ENCODE measurements around the gene OOSP2. TPM values are rescaled to one million over a fixed set of nuclear protein-coding genes. Genes with fewer than 3 reads are reported as not detected.

Gene OOSP2
- total RNA-seq, 1 experiment from 2014 or later = not detected

DNA sequence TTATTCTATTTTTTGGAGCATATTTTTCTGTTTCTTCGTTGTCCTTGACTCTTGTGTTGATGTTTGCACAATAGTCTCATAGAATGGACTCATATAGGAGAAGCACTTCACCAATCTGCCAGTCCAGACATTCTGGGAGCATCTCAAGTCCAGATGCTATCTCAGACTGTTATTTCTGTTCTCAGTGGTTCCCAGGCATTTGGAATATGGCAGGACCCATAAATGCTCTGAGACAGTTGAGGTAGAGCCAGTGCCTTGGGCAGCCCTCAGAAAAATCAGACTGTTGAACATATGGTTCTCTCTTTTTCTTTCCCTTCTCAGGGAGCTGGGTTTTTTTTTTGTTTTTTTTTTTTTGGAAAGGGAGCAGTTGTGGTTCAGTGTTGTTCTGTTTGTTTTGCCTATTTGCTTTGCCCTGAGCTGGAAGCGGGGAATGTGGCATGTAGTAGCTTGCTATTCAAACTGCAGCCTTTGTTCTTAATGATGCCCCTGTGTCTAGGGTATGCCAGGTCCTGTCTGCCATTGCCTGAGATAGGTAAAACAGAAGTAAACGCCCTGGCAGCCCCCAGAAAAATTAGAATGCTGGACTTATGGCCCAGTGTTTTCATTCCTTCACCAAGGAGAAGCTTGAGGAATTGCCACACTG, 44.5 kb downstream of the OOSP2 start:
- intact Hi-C loops (cut with micrococcal nuclease; ENCODE audit: unreplicated experiment) = no loop called here
- Histone ChIP-seq H3K36me3 (ENCODE audit: control insufficient read depth, insufficient read depth, low read length) (no peaks in the 10 kb centered on the region), H3K4me3 (ENCODE audit: low read depth, low read length) (no peak overlapping the region), H3K4me1 (no peaks in the 10 kb centered on the region), H3K27me3 (replicated peaks; ENCODE audit: control insufficient read depth, insufficient read depth, low read length) (no peaks in the 10 kb centered on the region), H3K9me3 (no peaks in the 10 kb centered on the region)
- ChIA-PET POLR2A (no interaction called here), CTCF (no interaction called here)
- Mint-ChIP-seq H3K9me3 (ENCODE audit: unreplicated experiment) (no peaks in the 10 kb centered on the region), H3K27ac (ENCODE audit: unreplicated experiment) (no peak overlapping the region), H3K36me3 (ENCODE audit: insufficient read depth, unreplicated experiment) (no peaks in the 10 kb centered on the region), H3K27me3 (ENCODE audit: insufficient read depth, unreplicated experiment) (peaks cover 21% of the 10 kb centered on the region), H3K4me3 (ENCODE audit: unreplicated experiment) (no peak overlapping the region), H3K4me1 (ENCODE audit: low read depth, unreplicated experiment) (no peaks in the 10 kb centered on the region)
- no TSS peak for BruUV-seq (replicated peaks)
- TF ChIP-seq, protein P1, sequence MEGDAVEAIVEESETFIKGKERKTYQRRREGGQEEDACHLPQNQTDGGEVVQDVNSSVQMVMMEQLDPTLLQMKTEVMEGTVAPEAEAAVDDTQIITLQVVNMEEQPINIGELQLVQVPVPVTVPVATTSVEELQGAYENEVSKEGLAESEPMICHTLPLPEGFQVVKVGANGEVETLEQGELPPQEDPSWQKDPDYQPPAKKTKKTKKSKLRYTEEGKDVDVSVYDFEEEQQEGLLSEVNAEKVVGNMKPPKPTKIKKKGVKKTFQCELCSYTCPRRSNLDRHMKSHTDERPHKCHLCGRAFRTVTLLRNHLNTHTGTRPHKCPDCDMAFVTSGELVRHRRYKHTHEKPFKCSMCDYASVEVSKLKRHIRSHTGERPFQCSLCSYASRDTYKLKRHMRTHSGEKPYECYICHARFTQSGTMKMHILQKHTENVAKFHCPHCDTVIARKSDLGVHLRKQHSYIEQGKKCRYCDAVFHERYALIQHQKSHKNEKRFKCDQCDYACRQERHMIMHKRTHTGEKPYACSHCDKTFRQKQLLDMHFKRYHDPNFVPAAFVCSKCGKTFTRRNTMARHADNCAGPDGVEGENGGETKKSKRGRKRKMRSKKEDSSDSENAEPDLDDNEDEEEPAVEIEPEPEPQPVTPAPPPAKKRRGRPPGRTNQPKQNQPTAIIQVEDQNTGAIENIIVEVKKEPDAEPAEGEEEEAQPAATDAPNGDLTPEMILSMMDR (IDR thresholded peaks at IDR 0.05; ENCODE audit: insufficient read depth in 1 of 2, low read depth in 1 of 2, low read length in 1 of 2, severe bottlenecking in 1 of 2, unreplicated experiment in 1 of 2) = no peak
- DNase-seq = no peak

DNA sequence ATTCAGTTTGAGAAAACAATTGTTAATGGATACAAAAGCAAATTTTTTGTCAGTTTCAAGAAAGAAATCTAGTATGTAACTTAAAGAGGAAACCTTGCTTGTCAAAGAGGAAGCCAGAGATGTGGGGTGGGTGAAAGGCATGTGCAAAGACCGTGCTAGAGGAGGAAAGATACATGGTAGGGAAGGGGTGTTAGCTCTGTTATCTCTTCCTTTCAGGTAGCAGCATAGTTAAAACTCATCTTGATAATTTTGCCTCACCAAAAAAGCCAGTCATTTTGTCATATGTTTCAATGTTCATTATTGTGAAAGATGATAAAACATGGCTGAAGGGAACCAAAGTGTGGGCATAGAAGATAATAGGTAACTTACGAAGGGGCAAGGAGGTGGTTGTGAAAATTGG, 45.7 kb downstream of the OOSP2 start:
- POLR2A ChIA-PET = no interaction called here
- Histone ChIP-seq H3K27me3 (replicated peaks; ENCODE audit: control insufficient read depth, insufficient read depth, low read length) (no peaks in the 10 kb centered on the region), H3K4me1 (no peaks in the 10 kb centered on the region), H3K9me3 (no peaks in the 10 kb centered on the region), H3K4me3 (ENCODE audit: low read depth, low read length) (no peak overlapping the region), H3K36me3 (ENCODE audit: control insufficient read depth, insufficient read depth, low read length) (no peaks in the 10 kb centered on the region)
- intact Hi-C loops (cut with micrococcal nuclease; ENCODE audit: unreplicated experiment) = no loop called here
- H3K4me3 Mint-ChIP-seq (ENCODE audit: unreplicated experiment) = no peak overlapping the region
- H3K27me3 Mint-ChIP-seq (ENCODE audit: insufficient read depth, unreplicated experiment) = peaks cover 15% of the 10 kb centered on the region
- H3K9me3 Mint-ChIP-seq (ENCODE audit: unreplicated experiment) = no peaks in the 10 kb centered on the region
- no peaks in the 10 kb centered on the region for H3K4me1 Mint-ChIP-seq (ENCODE audit: low read depth, unreplicated experiment)
- CTCF ChIA-PET = no interaction called here
- no peaks in the 10 kb centered on the region for H3K36me3 Mint-ChIP-seq (ENCODE audit: insufficient read depth, unreplicated experiment)
- DNase-seq = no peak
- TF ChIP-seq, protein P1 (IDR thresholded peaks at IDR 0.05; ENCODE audit: insufficient read depth in 1 of 2, low read depth in 1 of 2, low read length in 1 of 2, severe bottlenecking in 1 of 2, unreplicated experiment in 1 of 2) = no peak
- no TSS peak for BruUV-seq (replicated peaks)
- H3K27ac Mint-ChIP-seq (ENCODE audit: unreplicated experiment) = no peak overlapping the region

DNA sequence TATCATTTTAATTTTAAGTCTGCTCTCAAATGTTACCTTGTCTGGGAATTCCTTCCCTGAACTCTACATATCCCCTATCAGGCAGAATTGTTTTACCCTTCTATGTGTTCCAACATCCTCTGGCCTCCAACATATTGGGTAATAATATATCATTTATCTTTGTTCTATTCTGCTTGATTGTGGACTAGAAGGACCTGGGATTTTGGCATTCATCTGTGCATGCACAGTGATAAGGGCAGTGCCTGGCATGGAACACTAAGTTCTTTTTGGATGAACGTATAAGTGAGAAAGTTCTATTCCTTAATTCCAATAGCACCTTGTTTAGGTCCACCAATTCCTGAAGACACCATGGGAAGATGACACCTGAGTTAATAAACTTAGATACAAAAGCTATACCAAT, 47.0 kb downstream of the OOSP2 start:
- Mint-ChIP-seq H3K4me3 (ENCODE audit: unreplicated experiment) (no peak overlapping the region), H3K27me3 (ENCODE audit: insufficient read depth, unreplicated experiment) (peaks cover 17% of the 10 kb centered on the region), H3K9me3 (ENCODE audit: unreplicated experiment) (no peaks in the 10 kb centered on the region), H3K27ac (ENCODE audit: unreplicated experiment) (no peak overlapping the region), H3K4me1 (ENCODE audit: low read depth, unreplicated experiment) (no peaks in the 10 kb centered on the region), H3K36me3 (ENCODE audit: insufficient read depth, unreplicated experiment) (no peaks in the 10 kb centered on the region)
- Histone ChIP-seq H3K4me1 (no peaks in the 10 kb centered on the region), H3K9me3 (no peaks in the 10 kb centered on the region), H3K36me3 (ENCODE audit: control insufficient read depth, insufficient read depth, low read length) (no peaks in the 10 kb centered on the region), H3K4me3 (ENCODE audit: low read depth, low read length) (no peak overlapping the region), H3K27me3 (replicated peaks; ENCODE audit: control insufficient read depth, insufficient read depth, low read length) (no peaks in the 10 kb centered on the region)
- ChIA-PET POLR2A (no interaction called here), CTCF (no interaction called here)
- no TSS peak for BruUV-seq (replicated peaks)
- TF ChIP-seq, protein P1 (IDR thresholded peaks at IDR 0.05; ENCODE audit: insufficient read depth in 1 of 2, low read depth in 1 of 2, low read length in 1 of 2, severe bottlenecking in 1 of 2, unreplicated experiment in 1 of 2) = no peak
- no peak for DNase-seq
- intact Hi-C loops (cut with micrococcal nuclease; ENCODE audit: unreplicated experiment) = no loop called here

All from Caco-2 (cell line).